ENCODE measurements around the gene LPAR1. TPM values are rescaled to one million over a fixed set of nuclear protein-coding genes. Genes with fewer than 3 reads are reported as not detected.

The LPAR1 gene
- total and polyA plus RNA-seq, 12 donors = 9.6 to 65.2 (median 22.4) TPM

- WGBS, 4 donors = 75 to 89% (median 83%) methylated on average over 3 of the region's 3 CpGs
- TF ChIP-seq POLR2A (IDR thresholded peaks at IDR 0.05) (no peak), CTCF (IDR thresholded peaks at IDR 0.05) (no peak)
- Histone ChIP-seq H3K27me3 (no peaks in the 10 kb centered on the region), H3K9me3 (replicated peaks in 1 of 3) (no peaks in the 10 kb centered on the region), H3K4me1 (replicated peaks in 1 of 2) (peaks cover 0 to 3% of the 10 kb centered on the region in 2 donors), H3K27ac (no peak overlapping the region), H3K4me3 (no peak overlapping the region), H3K36me3 (replicated peaks in 1 of 2) (no peaks in the 10 kb centered on the region)
- DNase-seq = no peak
- intact Hi-C loops (cut with DNase I) = no loop called here
Measured at GRCh38 chr9:111063332-111063731, 25.1 kb upstream of the LPAR1 start.

- DNase-seq = no peak
- no peak overlapping the region for H3K27ac ChIP-seq
- H3K27me3 ChIP-seq = no peaks in the 10 kb centered on the region
- no peaks in the 10 kb centered on the region for H3K4me1 ChIP-seq (replicated peaks in 1 of 2)
- no peaks in the 10 kb centered on the region for H3K9me3 ChIP-seq (replicated peaks in 1 of 3)
- H3K4me3 ChIP-seq = no peak overlapping the region
- 64 to 77% (median 66%) methylated on average over 3 of the region's 3 CpGs for WGBS, 4 donors
- intact Hi-C loops (cut with DNase I) = no loop called here
- no peak for TF ChIP-seq POLR2A (IDR thresholded peaks at IDR 0.05)
- TF ChIP-seq CTCF (IDR thresholded peaks at IDR 0.05) = no peak
- no peaks in the 10 kb centered on the region for H3K36me3 ChIP-seq (replicated peaks in 1 of 2)
Measured at GRCh38 chr9:111058166-111058565, 19.9 kb upstream of the LPAR1 start.

- H3K4me3 ChIP-seq = no peak overlapping the region
- TF ChIP-seq CTCF (IDR thresholded peaks at IDR 0.05) = no peak
- TF ChIP-seq POLR2A (IDR thresholded peaks at IDR 0.05) = no peak
Measured at GRCh38 chr9:111056538-111056937, 18.3 kb upstream of the LPAR1 start.

GRCh38 chr9:111052791-111053190 lies 14.5 kb upstream of the LPAR1 start:
- no peak overlapping the region for H3K27ac ChIP-seq
- TF ChIP-seq CTCF (IDR thresholded peaks at IDR 0.05) (no peak), POLR2A (IDR thresholded peaks at IDR 0.05) (no peak)
- intact Hi-C loops (cut with DNase I) = no loop called here
- no peaks in the 10 kb centered on the region for H3K4me1 ChIP-seq (replicated peaks in 1 of 2)
- DNase-seq = no peak
- H3K9me3 ChIP-seq (replicated peaks in 1 of 3) = no peaks in the 10 kb centered on the region
- WGBS, 4 donors = 70 to 90% (median 74%) methylated on average over 2 of the region's 2 CpGs
- no peaks in the 10 kb centered on the region for H3K36me3 ChIP-seq (replicated peaks in 1 of 2)
- H3K27me3 ChIP-seq = no peaks in the 10 kb centered on the region
- no peak overlapping the region for H3K4me3 ChIP-seq

More at GRCh38 chr9:111056538-111056937, 18.3 kb upstream of the LPAR1 start:
- H3K36me3 ChIP-seq (replicated peaks in 1 of 2) = no peaks in the 10 kb centered on the region
- intact Hi-C loops (cut with DNase I) = no loop called here
- H3K27me3 ChIP-seq = no peaks in the 10 kb centered on the region
- WGBS, 4 donors = 30 to 53% (median 43%) methylated on average over 3 of the region's 3 CpGs
- no peaks in the 10 kb centered on the region for H3K9me3 ChIP-seq (replicated peaks in 1 of 3)
- DNase-seq = no peak
- no peak overlapping the region for H3K27ac ChIP-seq
- no peaks in the 10 kb centered on the region for H3K4me1 ChIP-seq (replicated peaks in 1 of 2)

Measured in adrenal gland (tissue), 12 donors.